ENCODE results near the gene NMRK1.

DNA sequence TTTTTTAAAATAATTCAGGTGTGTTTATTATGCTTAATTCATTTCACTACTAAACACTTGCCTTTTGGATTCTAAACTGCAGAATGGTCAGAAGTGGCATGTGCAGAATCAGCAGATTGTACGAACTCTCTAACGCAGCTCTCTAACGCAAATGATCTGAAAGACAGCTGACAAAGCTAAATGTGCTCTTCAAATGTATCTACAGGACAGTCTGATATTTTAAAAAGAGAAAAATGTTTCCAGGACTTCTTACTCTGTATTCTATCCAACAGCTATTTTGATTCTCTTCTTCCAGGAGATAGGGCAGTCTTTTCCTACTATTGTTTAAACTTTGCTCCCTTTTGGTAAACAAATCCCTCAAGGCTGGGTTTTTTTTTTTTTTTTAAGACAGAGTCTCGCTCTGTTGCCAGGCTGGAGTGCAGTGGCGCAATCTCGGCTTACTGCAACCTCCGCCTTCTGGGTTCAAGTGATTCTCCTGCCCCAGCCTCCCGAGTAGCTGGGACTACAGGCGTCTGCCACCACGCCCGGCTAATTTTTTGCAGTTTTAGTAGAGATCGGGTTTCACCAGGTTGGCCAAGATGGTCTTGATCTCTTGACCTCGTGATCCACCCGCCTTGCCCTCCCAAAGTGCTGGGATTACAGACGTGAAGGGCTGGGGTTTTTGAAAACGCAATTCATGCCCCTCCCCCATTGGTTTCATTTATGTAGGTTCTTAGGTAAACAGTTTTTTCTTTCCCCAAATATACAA, 1.2 kb downstream of the NMRK1 start:
- no peak for TF ChIP-seq POLR2A (IDR thresholded peaks at IDR 0.05)
- TF ChIP-seq, protein P1, sequence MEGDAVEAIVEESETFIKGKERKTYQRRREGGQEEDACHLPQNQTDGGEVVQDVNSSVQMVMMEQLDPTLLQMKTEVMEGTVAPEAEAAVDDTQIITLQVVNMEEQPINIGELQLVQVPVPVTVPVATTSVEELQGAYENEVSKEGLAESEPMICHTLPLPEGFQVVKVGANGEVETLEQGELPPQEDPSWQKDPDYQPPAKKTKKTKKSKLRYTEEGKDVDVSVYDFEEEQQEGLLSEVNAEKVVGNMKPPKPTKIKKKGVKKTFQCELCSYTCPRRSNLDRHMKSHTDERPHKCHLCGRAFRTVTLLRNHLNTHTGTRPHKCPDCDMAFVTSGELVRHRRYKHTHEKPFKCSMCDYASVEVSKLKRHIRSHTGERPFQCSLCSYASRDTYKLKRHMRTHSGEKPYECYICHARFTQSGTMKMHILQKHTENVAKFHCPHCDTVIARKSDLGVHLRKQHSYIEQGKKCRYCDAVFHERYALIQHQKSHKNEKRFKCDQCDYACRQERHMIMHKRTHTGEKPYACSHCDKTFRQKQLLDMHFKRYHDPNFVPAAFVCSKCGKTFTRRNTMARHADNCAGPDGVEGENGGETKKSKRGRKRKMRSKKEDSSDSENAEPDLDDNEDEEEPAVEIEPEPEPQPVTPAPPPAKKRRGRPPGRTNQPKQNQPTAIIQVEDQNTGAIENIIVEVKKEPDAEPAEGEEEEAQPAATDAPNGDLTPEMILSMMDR (IDR thresholded peaks at IDR 0.05): no peak

Data from uterus (tissue), 2 donors.